H9 (cell line): ENCODE results near the gene ERO1B. TPM values are rescaled to one million over a fixed set of nuclear protein-coding genes. Genes with fewer than 3 reads are reported as not detected.

ENCODE experiments used
- DNase-seq: peaks from one replicate; pipeline ENCODE4 v3.0.0-alpha.2; 2017
- H2AFZ ChIP-seq: one replicate; pipeline ENCODE4 v1.6.1; 2013; ENCODE audit warnings: mild to moderate bottlenecking, low read length, control low read depth, moderate library complexity
- H2AK5ac ChIP-seq: 2 replicates; pipeline ENCODE4 v1.6.1; 2013; ENCODE audit warnings: low read length, control low read depth, mixed read lengths; ENCODE audit not compliant: insufficient read length
- H2BK120ac ChIP-seq: one replicate; pipeline ENCODE4 v1.6.1; 2013; ENCODE audit warnings: low read depth, mild to moderate bottlenecking, low read length, control low read depth, inconsistent platforms; ENCODE audit not compliant: poor library complexity, severe bottlenecking
- H2BK12ac ChIP-seq: 2 replicates; pipeline ENCODE4 v1.6.1; 2013; ENCODE audit warnings: low read length, control low read depth, mixed read lengths, low read depth; ENCODE audit not compliant: insufficient read length
- H2BK15ac ChIP-seq: 2 replicates; pipeline ENCODE4 v1.6.1; 2013; ENCODE audit warnings: low read depth, low read length, control low read depth
- H2BK20ac ChIP-seq: one replicate; pipeline ENCODE4 v1.6.1; 2013; ENCODE audit warnings: low read depth, mild to moderate bottlenecking, low read length, control low read depth, inconsistent platforms; ENCODE audit not compliant: poor library complexity, severe bottlenecking
- H2BK5ac ChIP-seq: 2 replicates; pipeline ENCODE4 v1.6.1; 2013; ENCODE audit warnings: low read length, control low read depth, mixed read lengths; ENCODE audit not compliant: insufficient read length
- H3K14ac ChIP-seq: 2 replicates; pipeline ENCODE4 v1.6.1; 2013; ENCODE audit warnings: low read length, control low read depth; ENCODE audit not compliant: insufficient read depth
- H3K18ac ChIP-seq: 2 replicates; pipeline ENCODE4 v1.6.1; 2013; ENCODE audit warnings: low read depth, mild to moderate bottlenecking, mixed read lengths, low read length, control low read depth; ENCODE audit not compliant: insufficient read length
- H3K23ac ChIP-seq: 2 replicates; pipeline ENCODE4 v1.6.1; 2013; ENCODE audit warnings: low read length, control low read depth, mixed read lengths, low read depth; ENCODE audit not compliant: insufficient read length
- H3K23me2 ChIP-seq: 2 replicates; pipeline ENCODE4 v1.6.1; 2013; ENCODE audit warnings: low read depth, mild to moderate bottlenecking, mixed read lengths, low read length, control low read depth; ENCODE audit not compliant: insufficient read length, poor library complexity, severe bottlenecking
- H3K27ac ChIP-seq: 2 replicates; pipeline ENCODE4 v1.5.1; 2013; ENCODE audit warnings: low read length, control low read depth, mixed read lengths, low read depth; ENCODE audit not compliant: insufficient read length
- H3K27me3 ChIP-seq: 2 replicates; pipeline ENCODE4 v1.6.1; 2013; ENCODE audit warnings: low read length, control low read depth, inconsistent platforms; ENCODE audit not compliant: insufficient read depth
- H3K4ac ChIP-seq: 2 replicates; pipeline ENCODE4 v1.6.1; 2013; ENCODE audit warnings: low read depth, mild to moderate bottlenecking, control low read depth, inconsistent platforms, low read length, moderate library complexity
- H3K4me1 ChIP-seq: 2 replicates; pipeline ENCODE4 v1.6.1; 2013; ENCODE audit warnings: low read length, control low read depth, inconsistent platforms; ENCODE audit not compliant: insufficient read depth
- H3K4me2 ChIP-seq: 2 replicates; pipeline ENCODE4 v1.6.1; 2013; ENCODE audit warnings: low read length, control low read depth, mixed read lengths; ENCODE audit not compliant: insufficient read length, insufficient read depth
- H3K56ac ChIP-seq: 2 replicates; pipeline ENCODE4 v1.6.1; 2013; ENCODE audit warnings: low read depth, mild to moderate bottlenecking, mixed read lengths, low read length, control low read depth; ENCODE audit not compliant: insufficient read length
- H3K79me1 ChIP-seq: 2 replicates; pipeline ENCODE4 v1.6.1; 2013; ENCODE audit warnings: low read depth, mild to moderate bottlenecking, moderate library complexity, low read length, control low read depth, inconsistent platforms; ENCODE audit not compliant: insufficient read depth, poor library complexity, severe bottlenecking
- H3K79me2 ChIP-seq: 2 replicates; pipeline ENCODE4 v1.6.1; 2013; ENCODE audit warnings: low read length, control low read depth, inconsistent platforms; ENCODE audit not compliant: insufficient read depth
- H3K9ac ChIP-seq: 2 replicates; pipeline ENCODE4 v1.6.1; 2013; ENCODE audit warnings: low read length, control low read depth, mixed read lengths; ENCODE audit not compliant: insufficient read length; ENCODE audit errors: extremely low read depth
- H3K9me3 ChIP-seq: one replicate; pipeline ENCODE4 v1.6.1; 2013; ENCODE audit warnings: low read depth, low read length, inconsistent platforms; ENCODE audit not compliant: control insufficient read depth
- H3T11ph ChIP-seq: one replicate; pipeline ENCODE4 v1.6.1; 2013; ENCODE audit warnings: mild to moderate bottlenecking, low read length, control low read depth, inconsistent platforms
- H4K20me1 ChIP-seq: one replicate; pipeline ENCODE4 v1.6.1; 2013; ENCODE audit not compliant: control insufficient read depth, insufficient read length, insufficient read depth
- H4K5ac ChIP-seq: 2 replicates; pipeline ENCODE4 v1.6.1; 2013; ENCODE audit warnings: low read depth, mild to moderate bottlenecking, mixed read lengths, low read length, control low read depth; ENCODE audit not compliant: insufficient read length
- H4K8ac ChIP-seq: replicated peaks from 2 replicates; pipeline ENCODE4 v1.6.1; 2013; ENCODE audit warnings: low read length, control low read depth, mixed read lengths, low read depth; ENCODE audit not compliant: insufficient read length
- H4K91ac ChIP-seq: 2 replicates; pipeline ENCODE4 v1.6.1; 2013; ENCODE audit warnings: low read depth, mild to moderate bottlenecking, moderate library complexity, mixed read lengths, low read length, control low read depth; ENCODE audit not compliant: insufficient read length
- H3K27ac Mint-ChIP-seq, 3 experiments: 2 replicates in 2 of 3; 3 replicates in 1 of 3; pipeline ENCODE4 v1.8.0; 2020 to 2021; ENCODE audit warnings: mixed read lengths in 3 of 3, mild to moderate bottlenecking in 1 of 3, moderate library complexity in 1 of 3
- H3K27me3 Mint-ChIP-seq: 2 replicates; pipeline ENCODE4 v1.8.0; 2021; ENCODE audit warnings: low read depth, mild to moderate bottlenecking, moderate library complexity, mixed read lengths
- H3K36me3 Mint-ChIP-seq, 3 experiments: 2 replicates in 2 of 3; 3 replicates in 1 of 3; pipeline ENCODE4 v1.8.0; 2020 to 2021; ENCODE audit warnings: low read depth in 3 of 3, mixed read lengths in 3 of 3; ENCODE audit not compliant: insufficient read depth in 1 of 3
- H3K4me1 Mint-ChIP-seq, 2 experiments: 2 replicates each; pipeline ENCODE4 v1.8.0; 2020; ENCODE audit warnings: mixed read lengths in 2 of 2
- H3K4me3 Mint-ChIP-seq, 2 experiments: 2 replicates in 1 of 2; 3 replicates in 1 of 2; pipeline ENCODE4 v1.8.0; 2020 to 2021; ENCODE audit warnings: mild to moderate bottlenecking in 2 of 2, mixed read lengths in 2 of 2, moderate library complexity in 1 of 2
- H3K9me3 Mint-ChIP-seq, 2 experiments: 2 replicates in 1 of 2; 3 replicates in 1 of 2; pipeline ENCODE4 v1.8.0; 2020; ENCODE audit warnings: mild to moderate bottlenecking in 2 of 2, mixed read lengths in 2 of 2, moderate library complexity in 1 of 2
- WGBS: extraction: QIAGEN DNeasy Blood & Tissue Kit; methylation state at CpG from one replicate; pipeline ENCODE4 v1.1.7; 2013; ENCODE audit warnings: missing lambda C conversion rate, low lambda C conversion rate, mixed read lengths; ENCODE audit not compliant: insufficient read length; ENCODE audit errors: extremely low coverage; 5-methylcytosine and 5-hydroxymethylcytosine counted together
- total RNA-seq: library from RNA; stranded (reverse); gene quantifications from 2 replicates; pipeline ENCODE4 v1.2.1, GENCODE V29; 2021
- TF ChIP-seq, protein P1 (sequence below): fragments of 200-600 bp; sonication (generic); conservative IDR thresholded peaks from 3 replicates; pipeline ENCODE4 v1.8.0; 2021; ENCODE audit warnings: antibody characterized with exemption, mild to moderate bottlenecking

The ERO1B gene
- total RNA-seq, 1 experiment from 2014 or later: 1.5 TPM

DNA sequence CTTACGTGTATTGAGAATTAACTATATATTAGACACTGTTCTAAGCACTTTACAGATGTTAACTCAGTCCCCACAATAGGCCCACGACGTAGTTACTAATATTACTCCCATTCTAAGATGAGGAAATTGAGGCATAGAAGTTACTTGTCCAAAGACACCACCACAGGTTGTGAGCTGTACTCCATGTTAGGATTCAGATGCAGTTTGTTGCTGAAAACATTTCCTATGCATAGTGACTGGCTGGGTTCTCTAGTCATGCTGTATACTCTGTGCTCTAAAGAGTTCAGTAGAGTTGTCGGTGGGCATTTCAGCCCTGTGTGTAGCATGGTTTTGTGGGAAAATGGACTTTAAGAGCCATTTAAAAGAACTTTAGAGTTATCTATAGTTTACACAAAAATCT, 74.2 kb downstream of the ERO1B start:
- TF ChIP-seq, protein P1, sequence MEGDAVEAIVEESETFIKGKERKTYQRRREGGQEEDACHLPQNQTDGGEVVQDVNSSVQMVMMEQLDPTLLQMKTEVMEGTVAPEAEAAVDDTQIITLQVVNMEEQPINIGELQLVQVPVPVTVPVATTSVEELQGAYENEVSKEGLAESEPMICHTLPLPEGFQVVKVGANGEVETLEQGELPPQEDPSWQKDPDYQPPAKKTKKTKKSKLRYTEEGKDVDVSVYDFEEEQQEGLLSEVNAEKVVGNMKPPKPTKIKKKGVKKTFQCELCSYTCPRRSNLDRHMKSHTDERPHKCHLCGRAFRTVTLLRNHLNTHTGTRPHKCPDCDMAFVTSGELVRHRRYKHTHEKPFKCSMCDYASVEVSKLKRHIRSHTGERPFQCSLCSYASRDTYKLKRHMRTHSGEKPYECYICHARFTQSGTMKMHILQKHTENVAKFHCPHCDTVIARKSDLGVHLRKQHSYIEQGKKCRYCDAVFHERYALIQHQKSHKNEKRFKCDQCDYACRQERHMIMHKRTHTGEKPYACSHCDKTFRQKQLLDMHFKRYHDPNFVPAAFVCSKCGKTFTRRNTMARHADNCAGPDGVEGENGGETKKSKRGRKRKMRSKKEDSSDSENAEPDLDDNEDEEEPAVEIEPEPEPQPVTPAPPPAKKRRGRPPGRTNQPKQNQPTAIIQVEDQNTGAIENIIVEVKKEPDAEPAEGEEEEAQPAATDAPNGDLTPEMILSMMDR: no peak
- no peak overlapping the region for H4K8ac ChIP-seq
- no peaks in the 10 kb centered on the region for H3K4me1 ChIP-seq
- H2AK5ac ChIP-seq: no peak overlapping the region
- WGBS: no CpG with 5 or more reads among the region's 4 CpGs
- no peak overlapping the region for H3K4ac ChIP-seq
- H2BK15ac ChIP-seq: no peak overlapping the region
- Mint-ChIP-seq H3K27me3 (no peaks in the 10 kb centered on the region; the same call in 1 of the 2 replicates), H3K4me1 (peaks cover 10 to 15% of the 10 kb centered on the region in 2 experiments), H3K36me3 (peaks cover 7 to 18% (median 9%) of the 10 kb centered on the region in 3 experiments), H3K9me3 (peaks cover 10 to 11% of the 10 kb centered on the region in 2 experiments; a peak in 4 of 5 replicates), H3K27ac (no peak overlapping the region; a peak in 1 of 7 replicates), H3K4me3 (no peak overlapping the region)
- H3T11ph ChIP-seq: no peak overlapping the region
- no peak overlapping the region for H2AFZ ChIP-seq
- H3K23me2 ChIP-seq: no peaks in the 10 kb centered on the region
- H4K5ac ChIP-seq: no peak overlapping the region
- H3K14ac ChIP-seq: no peak overlapping the region
- no peaks in the 10 kb centered on the region for H3K79me1 ChIP-seq
- H2BK120ac ChIP-seq: no peak overlapping the region
- no peak overlapping the region for H3K23ac ChIP-seq
- H3K56ac ChIP-seq: no peak overlapping the region
- H3K4me2 ChIP-seq: no peak overlapping the region
- H3K27me3 ChIP-seq: no peaks in the 10 kb centered on the region
- H2BK12ac ChIP-seq: no peak overlapping the region
- no peak overlapping the region for H2BK5ac ChIP-seq
- no peaks in the 10 kb centered on the region for H3K79me2 ChIP-seq
- H4K91ac ChIP-seq: no peak overlapping the region
- DNase-seq: no peak
- H3K9me3 ChIP-seq: no peaks in the 10 kb centered on the region
- no peak overlapping the region for H3K9ac ChIP-seq
- H3K27ac ChIP-seq: no peak overlapping the region
- no peaks in the 10 kb centered on the region for H4K20me1 ChIP-seq
- H2BK20ac ChIP-seq: no peak overlapping the region
- H3K18ac ChIP-seq: no peak overlapping the region
